Measurements from ENCODE around the gene LSM6.

Gene LSM6

GRCh38 chr4:146214238-146214637 is 38.7 kb downstream of the LSM6 start, which contains the start of gene REELD1:
REELD1 (plus strand) TSS chr4:146214538; CDS start chr4:146216953, 2,415 bp downstream.
- no peak for DNase-seq (ENCODE audit: low read depth in 1 of 2, low spot score in 1 of 2)
- Histone ChIP-seq H3K4me3 (replicated peaks; ENCODE audit: insufficient read depth, low read length) (no peak within 1 kb of the TSS), H3K27me3 (ENCODE audit: insufficient read depth, poor library complexity, severe bottlenecking) (no peaks in the 10 kb centered on the region), H3K27ac (replicated peaks) (no peak within 1 kb of the TSS)
- TF ChIP-seq POLR2AphosphoS5 (IDR thresholded peaks at IDR 0.05; ENCODE audit: low read depth) = no peak
- no peak for TF ChIP-seq GABPA (IDR thresholded peaks at IDR 0.05; ENCODE audit: low read depth)
- TF ChIP-seq REST (IDR thresholded peaks at IDR 0.05; ENCODE audit: insufficient replicate concordance, low read depth) = no peak
- no peak for TF ChIP-seq CTCF (IDR thresholded peaks at IDR 0.05; ENCODE audit: insufficient read depth, low read length)
- no peak for TF ChIP-seq SPI1 (IDR thresholded peaks at IDR 0.05; ENCODE audit: borderline replicate concordance, low read depth)

- H3K4me3 ChIP-seq (replicated peaks; ENCODE audit: insufficient read depth, low read length) = no peak overlapping the region
- DNase-seq (ENCODE audit: low read depth in 1 of 2, low spot score in 1 of 2) = no peak
- TF ChIP-seq GABPA (IDR thresholded peaks at IDR 0.05; ENCODE audit: low read depth) (no peak), REST (IDR thresholded peaks at IDR 0.05; ENCODE audit: insufficient replicate concordance, low read depth) (no peak), SPI1 (IDR thresholded peaks at IDR 0.05; ENCODE audit: borderline replicate concordance, low read depth) (no peak), POLR2AphosphoS5 (IDR thresholded peaks at IDR 0.05; ENCODE audit: low read depth) (no peak), CTCF (IDR thresholded peaks at IDR 0.05; ENCODE audit: insufficient read depth, low read length) (no peak)
- no peaks in the 10 kb centered on the region for H3K27me3 ChIP-seq (ENCODE audit: insufficient read depth, poor library complexity, severe bottlenecking)
- no peak overlapping the region for H3K27ac ChIP-seq (replicated peaks)
Observed at GRCh38 chr4:146222313-146222712, 46.8 kb downstream of the LSM6 start.

GRCh38 chr4:146224326-146224966 is 48.9 kb downstream of the LSM6 start:
- TF ChIP-seq POLR2AphosphoS5 (IDR thresholded peaks at IDR 0.05; ENCODE audit: low read depth) (no peak), CTCF (IDR thresholded peaks at IDR 0.05; ENCODE audit: insufficient read depth, low read length) (no peak), REST (IDR thresholded peaks at IDR 0.05; ENCODE audit: insufficient replicate concordance, low read depth) (no peak), SPI1 (IDR thresholded peaks at IDR 0.05; ENCODE audit: borderline replicate concordance, low read depth) (no peak), GABPA (IDR thresholded peaks at IDR 0.05; ENCODE audit: low read depth) (no peak)
- H3K27ac ChIP-seq (replicated peaks) = no peak overlapping the region
- DNase-seq (ENCODE audit: low read depth in 1 of 2, low spot score in 1 of 2) = no peak
- no peak overlapping the region for H3K4me3 ChIP-seq (replicated peaks; ENCODE audit: insufficient read depth, low read length)
- no peaks in the 10 kb centered on the region for H3K27me3 ChIP-seq (ENCODE audit: insufficient read depth, poor library complexity, severe bottlenecking)

Data from HL-60 (cell line).